Inferior parietal cortex (tissue), 1 donor: ENCODE data around the gene RARA.
A peak's percentile ranks its signal among the peaks of the same experiment; 100 is the strongest.

Experiments
- DNase-seq: peaks from one replicate; pipeline ENCODE4 v3.0.0-alpha.2; 2016; ENCODE audit errors: extremely low spot score

RARA gene

DNA sequence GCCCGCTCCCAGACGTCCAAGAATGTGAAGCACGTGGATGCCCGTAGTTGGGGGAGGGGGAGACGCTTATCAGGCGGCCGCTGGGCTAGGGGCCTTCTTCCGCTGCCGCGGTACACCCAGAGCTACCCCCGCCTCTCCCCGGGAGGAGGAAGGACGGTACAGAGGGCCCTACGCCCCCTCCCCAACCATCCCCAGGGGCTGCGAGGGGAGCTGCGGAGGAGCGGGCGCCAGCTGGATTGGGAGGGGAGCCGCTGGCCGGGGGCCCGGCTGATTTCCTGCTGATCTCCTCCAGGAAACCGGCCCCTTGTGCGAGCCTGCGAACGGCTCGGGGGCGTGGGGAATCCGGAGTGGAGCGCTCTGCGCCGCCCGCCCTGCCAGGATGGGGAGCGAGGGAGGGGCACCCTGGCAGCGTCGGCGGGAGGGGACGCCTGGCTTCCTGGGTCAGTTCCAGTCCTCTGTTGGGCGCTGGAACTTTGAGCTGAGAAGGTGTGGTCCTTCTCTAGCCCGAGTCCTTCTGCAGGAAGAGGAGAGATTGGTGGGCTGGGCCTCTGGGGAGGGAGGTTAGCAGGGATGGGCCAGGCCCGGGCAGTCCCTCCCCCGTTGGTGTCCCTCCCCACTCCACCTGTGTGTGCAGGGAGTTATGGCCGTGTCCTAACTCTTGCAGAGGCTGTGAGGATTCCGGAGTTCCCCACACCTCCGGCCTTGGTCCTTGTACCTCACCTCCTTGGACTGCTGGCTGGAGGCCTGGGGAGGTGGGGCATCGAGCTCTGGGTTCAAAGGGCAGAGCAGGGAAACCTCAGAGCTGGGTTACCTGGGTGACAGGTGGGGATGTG lies 36.4 kb downstream of the RARA start:
- DNase-seq = no peak

DNA sequence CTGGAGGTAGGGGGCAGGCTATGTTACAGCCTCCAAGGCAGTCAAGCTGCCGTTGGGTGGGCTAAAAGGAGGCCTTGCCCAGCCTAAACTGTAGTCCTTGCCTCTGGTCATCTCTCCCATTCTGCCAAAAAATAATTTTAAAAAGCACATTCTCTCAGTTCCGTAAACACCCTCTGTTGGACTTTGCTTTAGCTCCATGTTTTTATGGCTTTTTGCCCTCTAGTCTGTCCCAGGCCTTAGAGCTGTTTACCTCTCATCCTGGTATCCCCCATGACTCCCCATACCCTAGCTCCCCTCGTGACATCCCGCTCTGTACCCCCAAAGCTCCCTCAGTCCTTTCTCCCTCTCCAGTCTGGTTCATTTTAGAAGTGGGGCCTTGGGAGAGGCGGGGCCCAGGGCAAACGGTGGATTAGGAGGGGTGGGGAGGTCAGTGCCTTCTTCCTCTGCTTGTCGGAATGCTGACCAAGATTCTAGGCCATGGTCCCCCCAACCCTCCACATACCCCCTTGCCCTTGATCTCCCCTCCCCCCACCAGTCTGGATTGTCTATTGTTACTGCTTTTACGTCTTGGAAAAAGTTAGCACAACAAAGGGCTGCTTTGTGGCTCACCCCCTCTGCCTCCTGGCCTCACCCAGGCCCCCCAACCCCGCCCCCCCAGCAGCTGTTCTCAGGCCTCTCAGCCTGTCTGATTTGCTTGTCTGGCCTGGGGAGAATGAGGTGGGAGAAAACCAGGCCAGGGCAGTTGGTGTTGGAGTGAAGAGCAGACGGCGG lies 37.2 kb downstream of the RARA start:
- no peak for DNase-seq

DNA sequence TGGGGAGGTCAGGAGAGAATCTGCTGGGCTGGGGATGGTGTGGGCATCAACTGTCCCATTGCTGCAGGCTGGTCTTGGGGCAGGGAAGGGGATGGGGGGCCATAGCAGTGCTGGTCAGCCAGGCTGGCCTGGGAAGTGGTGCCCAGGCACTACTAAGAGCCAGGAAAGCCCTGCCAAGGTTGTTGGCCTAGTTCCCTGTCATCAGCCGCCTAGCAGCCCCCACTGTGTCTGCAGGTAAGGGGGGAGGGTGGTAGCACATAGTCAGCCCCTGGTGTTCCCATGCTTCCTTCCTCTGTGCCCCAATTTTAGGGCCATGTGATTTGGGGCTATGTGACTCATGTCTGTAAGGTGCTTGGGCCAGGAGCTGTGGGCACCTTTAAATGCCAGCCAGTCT lies 37.8 kb downstream of the RARA start:
- DNase-seq = no peak

DNA sequence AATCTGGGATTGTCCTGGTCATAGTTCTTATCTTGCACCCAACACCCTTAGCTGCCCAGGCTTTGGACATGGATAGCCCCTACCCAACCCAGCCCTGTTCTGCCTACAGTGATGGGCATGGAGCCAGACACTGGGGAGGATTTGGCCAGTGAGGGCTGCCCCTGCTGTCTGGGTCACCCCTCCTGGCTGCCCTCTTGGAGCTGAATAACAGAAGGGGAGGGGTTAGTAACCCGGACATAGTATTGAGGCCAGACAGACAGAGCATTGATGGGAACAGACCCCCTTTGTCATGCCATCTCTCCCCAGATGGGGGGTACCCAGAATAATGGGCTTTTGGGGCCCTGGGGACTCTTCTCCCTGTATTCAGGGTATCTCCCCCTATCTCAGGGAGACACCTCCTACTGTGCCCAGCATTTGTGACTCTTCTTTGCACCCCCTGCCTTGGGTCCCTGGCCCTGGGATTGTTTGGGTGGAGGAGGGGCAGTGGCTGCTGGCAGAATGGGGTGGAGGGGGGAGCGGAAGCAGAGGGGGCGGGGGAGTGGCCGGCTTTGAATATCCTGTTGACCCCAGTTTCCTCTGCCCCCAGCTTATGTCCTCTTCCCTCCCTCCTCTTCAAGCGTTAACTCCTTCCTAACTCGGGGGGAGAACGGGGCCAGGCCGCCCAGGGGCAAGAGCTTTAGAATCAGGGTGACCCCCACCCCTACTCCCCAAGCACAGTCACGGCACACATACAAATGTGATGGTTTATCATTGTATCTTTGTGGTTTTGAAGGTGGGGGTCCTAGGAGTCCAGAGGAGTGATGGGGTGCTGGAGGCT lies 38.5 kb downstream of the RARA start:
- DNase-seq = no peak

DNA sequence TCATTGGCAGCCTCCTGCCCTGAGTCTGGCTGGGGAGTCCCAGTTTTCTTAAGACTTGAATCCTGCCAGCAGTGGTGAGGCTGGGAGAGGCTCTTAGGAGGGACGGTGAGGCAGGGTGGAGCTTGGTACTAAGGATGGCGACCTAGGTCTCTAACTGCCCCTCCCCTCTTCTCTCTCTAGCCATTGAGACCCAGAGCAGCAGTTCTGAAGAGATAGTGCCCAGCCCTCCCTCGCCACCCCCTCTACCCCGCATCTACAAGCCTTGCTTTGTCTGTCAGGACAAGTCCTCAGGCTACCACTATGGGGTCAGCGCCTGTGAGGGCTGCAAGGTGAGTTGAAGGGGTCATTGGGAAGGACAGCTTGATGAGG lies 39.1 kb downstream of the RARA start:
- no peak for DNase-seq

DNA sequence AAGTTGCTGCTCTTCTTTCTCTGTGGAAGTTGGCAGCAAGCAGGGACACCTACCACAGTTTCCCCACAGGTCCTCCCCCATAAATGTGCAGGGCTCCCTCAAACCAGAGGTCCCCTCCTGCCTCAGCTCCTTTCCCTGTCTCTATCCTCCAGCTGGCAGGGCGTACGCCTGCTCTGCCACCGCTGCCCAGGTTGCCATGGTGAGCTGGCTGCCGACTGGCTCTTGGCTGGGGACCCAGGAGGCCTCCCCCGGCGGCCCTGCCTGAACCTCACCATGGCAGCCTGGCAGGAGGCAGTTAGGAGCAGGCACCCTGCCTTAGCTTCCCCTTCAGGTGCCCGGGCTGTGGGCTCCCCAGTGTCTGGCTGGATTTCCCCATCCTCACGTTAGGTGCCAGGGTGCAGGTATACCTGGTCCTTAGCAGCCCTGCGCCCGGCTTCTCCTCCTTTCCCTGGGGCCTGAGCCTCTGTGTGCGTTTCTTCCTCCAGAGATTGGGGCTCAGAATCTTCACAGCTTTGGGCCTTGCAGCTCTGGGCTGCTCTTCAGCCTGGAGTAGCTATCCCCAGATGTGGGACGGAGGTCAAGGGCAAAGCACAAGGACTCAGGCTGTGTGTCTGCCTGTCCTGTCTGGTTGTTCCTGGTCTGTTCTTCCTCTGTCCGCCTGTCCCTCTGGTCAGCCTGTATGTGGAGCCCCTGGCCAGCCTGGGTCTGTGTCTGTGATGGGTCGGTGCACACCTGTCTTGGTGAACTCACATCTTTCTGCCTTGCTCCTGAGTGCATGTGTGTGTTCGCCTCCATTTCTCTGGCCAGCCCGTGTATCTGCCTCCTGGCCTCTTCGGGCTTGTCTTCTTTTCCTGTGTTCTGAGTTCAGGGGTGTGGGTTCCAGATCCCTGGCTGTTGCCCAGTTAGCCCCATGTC lies 39.8 kb downstream of the RARA start:
- DNase-seq = peak; percentile 47

DNA sequence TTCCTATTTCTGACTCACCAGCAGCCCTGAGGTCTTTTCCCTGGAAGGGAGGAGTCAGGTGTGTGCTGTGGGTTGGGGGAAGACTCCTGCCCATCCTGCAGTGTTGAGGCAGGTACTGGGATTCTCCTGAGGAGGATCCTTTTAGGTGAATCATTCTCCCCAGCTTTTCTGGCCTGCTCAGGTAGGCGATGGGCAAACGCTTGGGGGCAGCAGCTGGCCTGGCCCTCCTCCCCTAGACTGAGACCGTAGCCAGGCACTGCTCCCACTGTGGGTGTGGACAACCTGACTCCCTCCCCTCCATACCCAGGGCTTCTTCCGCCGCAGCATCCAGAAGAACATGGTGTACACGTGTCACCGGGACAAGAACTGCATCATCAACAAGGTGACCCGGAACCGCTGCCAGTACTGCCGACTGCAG lies 40.5 kb downstream of the RARA start:
- no peak for DNase-seq

DNA sequence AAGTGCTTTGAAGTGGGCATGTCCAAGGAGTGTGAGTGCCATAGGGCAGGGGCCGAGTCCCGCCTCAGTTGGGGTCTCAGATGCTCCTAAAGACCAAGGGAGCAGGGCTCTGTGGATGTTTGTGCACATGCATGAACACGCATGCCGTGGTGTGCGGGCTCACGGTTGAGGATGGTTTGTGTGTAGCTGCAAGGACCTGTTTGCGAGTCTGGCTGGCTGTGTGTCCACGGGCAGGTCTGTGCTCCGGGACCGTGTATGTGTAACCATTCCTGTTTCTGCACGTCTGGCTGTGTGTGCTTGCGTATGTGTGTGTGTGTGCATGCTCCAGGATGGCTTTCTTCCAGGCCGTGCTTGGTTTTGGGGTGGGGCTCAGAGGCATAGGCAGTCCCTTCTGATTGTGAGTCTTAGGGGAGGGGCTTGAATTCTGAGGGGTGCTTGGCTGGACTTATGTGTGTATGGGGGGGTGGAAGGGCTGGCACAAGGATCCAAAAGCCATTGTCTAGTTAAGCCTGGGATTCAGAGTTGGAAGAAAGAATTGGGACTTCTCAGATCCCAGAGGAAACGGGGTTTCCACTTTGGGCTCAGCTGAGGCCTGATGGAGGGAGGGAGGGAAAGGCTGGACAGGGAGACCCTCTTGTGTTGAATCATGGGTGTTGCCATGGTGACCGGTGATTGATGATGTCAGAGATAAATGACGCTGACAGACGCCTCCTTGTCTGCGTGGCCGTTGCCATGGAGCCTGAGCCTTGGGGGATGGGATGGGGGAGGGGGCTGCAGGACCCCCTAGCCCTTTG lies 41.1 kb downstream of the RARA start:
- no peak for DNase-seq

DNA sequence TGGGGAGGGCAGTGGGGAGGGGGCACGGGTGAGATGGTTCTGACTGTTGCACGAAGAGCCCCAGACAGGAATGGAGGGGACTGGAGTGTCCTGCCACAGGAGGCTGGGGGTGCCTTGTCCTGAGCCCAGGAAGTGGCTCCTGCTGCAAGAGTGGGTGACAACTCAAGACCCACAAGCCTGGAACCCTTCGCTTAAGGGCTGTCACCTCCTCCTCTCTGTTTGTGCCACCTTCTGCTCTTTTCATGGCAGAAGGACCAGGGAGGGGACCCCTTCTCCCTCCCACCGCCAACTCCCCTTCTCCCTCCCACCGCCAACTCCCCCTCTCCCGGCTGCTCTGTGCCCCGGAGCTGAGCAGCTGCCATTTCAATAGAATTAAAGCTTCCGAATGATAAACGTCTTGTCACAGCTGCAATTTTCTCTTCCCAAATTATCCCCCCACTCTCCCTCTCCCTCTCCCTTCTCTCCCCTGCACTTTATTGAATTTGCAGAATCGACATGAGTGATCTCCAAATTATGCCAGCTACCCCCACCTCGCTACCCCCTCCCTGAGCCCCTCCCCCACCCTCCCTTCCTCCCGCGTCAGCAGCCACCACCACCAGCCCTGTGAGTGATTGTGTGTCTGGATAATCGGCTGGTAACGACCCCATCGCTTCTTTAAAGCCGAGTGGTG lies 41.8 kb downstream of the RARA start:
- DNase-seq = no peak

DNA sequence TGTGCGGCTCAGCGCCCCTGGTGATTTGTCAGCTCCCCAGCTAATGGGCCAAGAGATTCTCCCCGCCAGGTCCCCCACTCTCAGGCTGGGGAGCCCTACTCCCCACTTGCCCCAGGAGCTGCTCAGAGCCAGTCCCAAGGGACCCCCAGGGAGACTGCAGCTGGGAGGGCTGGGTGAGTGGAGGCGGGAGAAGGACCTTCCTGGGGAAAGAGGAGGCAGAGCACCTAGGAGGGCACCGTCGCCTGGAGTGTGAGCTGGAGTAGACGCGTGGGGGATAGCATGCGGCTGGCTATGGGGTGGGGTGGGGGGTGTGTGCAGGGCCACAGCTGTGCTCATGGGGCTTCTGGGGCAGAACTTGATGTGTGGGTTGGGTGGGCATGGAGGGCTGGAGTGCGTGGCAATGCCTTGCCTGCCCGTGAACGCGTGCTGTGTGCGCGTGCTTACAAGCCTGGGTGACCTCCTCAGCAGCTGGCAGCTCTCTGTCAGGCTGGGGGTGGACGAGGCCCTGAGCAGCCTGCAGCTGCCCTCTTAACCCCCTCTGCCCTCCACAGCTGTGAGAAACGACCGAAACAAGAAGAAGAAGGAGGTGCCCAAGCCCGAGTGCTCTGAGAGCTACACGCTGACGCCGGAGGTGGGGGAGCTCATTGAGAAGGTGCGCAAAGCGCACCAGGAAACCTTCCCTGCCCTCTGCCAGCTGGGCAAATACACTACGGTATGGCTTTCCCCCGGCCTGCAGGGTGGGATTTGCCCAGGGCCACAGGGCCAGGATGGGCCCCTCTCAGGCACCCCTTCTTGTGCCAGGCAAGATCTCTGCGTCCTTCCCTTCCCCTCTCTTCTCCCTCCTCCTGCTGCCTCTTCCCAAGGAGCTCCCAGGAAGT lies 42.6 kb downstream of the RARA start:
- DNase-seq = no peak

DNA sequence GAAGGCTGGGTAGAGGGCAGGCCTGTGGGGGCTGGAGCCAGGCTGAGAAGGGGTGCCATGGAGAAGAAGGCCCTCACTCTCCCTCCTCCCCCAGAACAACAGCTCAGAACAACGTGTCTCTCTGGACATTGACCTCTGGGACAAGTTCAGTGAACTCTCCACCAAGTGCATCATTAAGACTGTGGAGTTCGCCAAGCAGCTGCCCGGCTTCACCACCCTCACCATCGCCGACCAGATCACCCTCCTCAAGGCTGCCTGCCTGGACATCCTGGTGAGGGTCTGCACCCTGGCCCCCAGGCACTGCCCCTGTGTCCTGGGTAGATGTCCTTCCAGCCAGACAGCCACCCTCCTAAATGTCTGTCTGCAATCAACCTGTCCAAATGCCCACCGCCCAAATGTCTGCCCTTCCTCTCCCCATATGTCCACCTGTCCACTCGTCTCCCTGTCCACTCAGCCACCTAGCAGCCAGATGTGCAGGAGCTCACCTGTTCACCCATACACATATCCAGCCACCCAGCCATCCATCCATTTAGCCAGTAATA lies 43.3 kb downstream of the RARA start:
- DNase-seq = no peak

DNA sequence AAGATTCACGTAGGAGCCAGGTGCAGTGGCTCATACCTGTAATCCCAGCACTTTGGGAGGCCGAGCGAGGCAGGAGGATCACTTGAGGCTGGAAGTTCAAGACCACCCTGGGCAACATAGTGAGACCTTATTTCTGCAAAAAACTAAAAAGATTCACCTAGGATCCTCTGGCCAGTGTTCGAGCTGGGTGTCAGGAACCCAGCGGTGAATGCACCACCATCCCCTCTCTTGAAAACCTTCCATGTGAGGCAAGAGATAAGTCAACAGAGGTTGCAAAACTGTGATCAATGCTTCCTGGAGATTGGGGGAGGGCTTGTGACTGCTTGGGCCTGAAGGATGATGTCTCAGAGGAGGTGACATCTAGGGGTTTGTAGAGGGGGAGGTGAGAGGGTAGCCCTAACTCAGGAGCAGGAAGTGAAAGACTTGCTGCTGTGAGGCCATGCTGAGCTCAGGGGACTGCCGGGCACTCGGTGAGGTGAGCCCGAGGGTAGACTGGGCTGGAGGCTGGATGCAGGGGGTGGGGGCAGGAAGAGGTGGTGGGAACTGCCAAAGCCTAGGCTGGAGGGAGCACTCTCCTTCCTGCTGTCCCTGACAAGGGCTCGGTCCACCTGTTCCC lies 43.9 kb downstream of the RARA start:
- no peak for DNase-seq

DNA sequence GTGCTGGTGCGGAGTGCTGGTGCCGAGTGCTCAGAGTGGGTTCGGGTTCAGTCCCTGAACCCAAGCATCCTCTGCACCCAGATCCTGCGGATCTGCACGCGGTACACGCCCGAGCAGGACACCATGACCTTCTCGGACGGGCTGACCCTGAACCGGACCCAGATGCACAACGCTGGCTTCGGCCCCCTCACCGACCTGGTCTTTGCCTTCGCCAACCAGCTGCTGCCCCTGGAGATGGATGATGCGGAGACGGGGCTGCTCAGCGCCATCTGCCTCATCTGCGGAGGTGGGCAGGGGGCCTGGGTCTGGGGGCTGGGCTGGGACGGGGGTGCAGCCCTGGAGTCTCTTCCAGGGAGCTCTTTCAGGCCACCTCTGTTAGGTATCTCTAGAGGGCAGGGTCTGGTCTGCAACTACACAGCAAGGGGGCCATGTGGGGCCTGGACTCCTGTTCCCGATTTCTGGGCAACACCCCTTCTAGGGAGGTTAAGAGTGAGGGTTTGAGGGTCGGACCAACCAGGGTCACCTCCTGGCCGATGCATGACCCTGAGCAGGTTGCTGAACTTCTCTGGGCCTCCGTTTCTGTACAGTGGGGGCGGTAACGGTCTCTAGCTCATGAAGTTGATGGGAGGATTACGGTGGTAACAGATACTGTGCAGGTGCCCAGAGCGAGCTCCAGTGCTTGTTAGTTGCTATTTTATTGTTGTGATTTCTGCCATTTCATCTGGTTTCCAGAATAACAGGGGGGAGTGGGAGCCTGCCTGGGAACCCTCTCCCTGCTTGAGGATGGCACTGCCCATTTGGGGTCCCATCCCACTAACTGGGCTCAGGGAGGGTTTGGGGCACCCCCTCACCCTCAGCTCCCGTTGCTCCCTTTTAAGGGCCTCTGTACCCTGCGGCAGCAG lies 45.5 kb downstream of the RARA start:
- no peak for DNase-seq

DNA sequence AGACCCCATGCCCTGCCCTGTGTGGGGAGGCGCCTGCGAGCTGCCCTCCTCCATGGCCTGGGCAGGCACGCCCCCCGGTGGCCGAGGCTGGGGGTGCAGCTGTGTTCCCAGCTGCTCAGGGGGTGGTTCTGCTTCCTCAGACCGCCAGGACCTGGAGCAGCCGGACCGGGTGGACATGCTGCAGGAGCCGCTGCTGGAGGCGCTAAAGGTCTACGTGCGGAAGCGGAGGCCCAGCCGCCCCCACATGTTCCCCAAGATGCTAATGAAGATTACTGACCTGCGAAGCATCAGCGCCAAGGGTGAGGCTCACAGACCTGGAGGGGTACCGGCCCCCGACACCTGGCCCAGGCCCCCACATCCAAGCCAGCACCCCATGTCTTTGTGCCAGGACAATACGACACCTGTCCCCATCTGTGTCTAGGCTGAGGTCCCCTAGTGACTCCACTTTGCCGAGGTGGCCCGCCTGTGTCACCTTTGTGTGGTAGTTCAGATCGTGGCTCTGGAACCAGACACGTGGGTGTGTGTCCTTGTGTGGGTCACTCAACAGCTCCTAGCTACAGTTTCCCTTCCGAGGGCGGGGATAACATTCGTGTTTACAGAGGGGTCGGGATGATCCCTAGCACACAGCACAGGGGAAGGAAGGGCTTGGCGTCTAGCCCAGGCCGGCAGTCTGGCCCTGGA lies 46.3 kb downstream of the RARA start:
- peak; percentile 56 for DNase-seq

DNA sequence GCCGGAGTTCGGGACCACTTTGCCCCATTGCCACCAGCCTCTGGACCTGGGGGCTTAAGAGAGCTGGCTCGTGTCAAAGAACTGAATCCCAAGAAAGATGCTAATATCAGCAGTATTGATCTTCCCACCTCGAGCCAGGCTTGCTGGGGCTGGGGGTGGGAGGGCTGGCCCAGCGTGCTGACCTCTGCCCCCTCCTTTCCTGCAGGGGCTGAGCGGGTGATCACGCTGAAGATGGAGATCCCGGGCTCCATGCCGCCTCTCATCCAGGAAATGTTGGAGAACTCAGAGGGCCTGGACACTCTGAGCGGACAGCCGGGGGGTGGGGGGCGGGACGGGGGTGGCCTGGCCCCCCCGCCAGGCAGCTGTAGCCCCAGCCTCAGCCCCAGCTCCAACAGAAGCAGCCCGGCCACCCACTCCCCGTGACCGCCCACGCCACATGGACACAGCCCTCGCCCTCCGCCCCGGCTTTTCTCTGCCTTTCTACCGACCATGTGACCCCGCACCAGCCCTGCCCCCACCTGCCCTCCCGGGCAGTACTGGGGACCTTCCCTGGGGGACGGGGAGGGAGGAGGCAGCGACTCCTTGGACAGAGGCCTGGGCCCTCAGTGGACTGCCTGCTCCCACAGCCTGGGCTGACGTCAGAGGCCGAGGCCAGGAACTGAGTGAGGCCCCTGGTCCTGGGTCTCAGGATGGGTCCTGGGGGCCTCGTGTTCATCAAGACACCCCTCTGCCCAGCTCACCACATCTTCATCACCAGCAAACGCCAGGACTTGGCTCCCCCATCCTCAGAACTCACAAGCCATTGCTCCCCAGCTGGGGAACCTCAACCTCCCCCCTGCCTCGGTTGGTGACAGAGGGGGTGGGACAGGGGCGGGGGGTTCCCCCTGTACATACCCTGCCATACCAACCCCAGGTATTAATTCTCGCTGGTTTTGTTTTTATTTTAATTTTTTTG lies 47.1 kb downstream of the RARA start:
- no peak for DNase-seq
